ENCODE measurements around the gene MDFI.

MDFI gene

DNA sequence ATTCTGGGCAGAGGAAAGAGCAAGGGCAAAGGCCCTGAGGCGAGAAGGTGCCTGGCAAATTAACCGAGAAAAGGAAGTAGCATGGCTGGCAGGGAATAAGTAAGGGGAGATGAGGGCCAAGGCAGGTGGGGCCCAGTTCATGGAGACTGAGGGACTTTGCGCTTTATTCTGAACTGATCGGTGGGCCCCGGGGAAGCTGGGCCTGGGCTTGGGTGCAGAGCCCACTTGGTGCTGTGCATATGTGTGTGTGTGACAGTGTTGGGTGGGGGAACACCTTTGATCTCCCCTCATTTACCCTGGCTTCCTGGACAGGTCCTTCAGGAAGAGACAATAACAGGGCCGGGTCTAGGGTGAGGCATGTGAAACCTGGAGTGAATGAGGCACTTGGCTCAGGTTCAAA is 2.9 kb upstream of the MDFI start:
- DNase-seq = no peak

DNA sequence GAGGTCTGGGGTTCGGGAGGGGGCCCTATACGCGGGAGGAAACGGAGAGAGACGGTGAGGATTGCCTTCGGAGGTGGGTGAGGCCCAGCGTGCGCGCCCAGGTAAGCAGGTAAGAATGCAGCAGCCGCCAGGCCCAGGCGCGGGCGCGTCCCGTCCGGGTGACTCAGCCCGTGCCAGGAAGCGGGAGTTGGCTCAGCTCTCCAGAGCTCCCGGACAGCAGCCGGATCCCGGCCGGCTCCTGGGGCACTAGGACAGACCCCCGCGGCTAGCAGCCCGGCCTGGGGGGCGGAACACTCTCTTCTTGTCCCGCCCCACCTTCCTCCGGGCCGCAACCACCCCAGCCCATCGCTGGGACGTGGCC is 1.5 kb upstream of the MDFI start:
- no peak for DNase-seq

- no peak for DNase-seq
Measured at GRCh38 chr6:41637194-41638001, 870 bp upstream of the MDFI start.

DNA sequence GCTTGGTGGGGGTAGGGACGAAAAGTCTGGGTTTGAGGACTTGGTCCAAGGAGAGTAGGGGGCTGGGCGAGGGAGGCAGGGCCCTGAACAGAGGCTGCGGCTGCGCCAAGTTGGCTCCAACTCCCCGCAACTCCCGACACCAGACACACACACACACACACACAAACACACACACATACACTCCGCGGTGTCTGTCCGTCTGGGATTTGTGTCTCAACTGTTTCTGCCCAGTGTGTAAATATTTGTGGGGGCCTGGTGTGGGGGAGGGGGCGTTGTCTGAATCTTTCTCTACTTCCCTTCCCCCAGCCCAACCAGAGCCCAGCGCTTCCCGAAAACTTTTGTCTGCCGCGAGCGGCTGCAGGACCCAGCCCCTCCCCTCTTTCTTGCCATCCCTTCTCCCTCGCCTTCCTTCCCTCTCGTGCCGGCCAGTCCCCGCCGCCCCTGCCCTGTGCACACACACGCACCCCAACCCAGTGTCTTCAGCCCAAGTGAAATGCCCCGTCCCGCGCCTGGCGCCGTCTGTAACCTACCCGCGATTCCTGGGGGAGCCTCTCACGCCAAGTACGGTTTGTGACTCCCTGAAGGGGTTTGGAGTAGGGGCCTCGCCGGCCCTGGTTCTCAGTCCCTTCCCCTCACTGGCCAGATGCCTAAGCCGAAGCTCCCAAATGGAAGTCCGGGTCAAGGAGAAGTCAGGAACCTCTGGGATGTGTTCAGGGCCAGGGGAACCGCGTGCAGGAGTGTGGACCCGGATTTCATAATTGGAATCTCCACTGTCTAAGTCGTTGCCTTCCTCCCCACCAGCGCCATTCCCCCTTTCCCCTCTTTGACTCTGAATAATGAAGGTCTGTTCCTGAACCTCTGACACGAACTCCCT is 904 bp downstream of the MDFI start:
- DNase-seq = peak; percentile 87

- DNase-seq = peak; percentile 84
Measured at GRCh38 chr6:41639809-41640371, 1.6 kb downstream of the MDFI start.

GRCh38 chr6:41640426-41640825 is 2.2 kb downstream of the MDFI start:
- DNase-seq = peak; percentile 83

GRCh38 chr6:41641352-41641925 is 3.2 kb downstream of the MDFI start:
- DNase-seq = no peak

DNA sequence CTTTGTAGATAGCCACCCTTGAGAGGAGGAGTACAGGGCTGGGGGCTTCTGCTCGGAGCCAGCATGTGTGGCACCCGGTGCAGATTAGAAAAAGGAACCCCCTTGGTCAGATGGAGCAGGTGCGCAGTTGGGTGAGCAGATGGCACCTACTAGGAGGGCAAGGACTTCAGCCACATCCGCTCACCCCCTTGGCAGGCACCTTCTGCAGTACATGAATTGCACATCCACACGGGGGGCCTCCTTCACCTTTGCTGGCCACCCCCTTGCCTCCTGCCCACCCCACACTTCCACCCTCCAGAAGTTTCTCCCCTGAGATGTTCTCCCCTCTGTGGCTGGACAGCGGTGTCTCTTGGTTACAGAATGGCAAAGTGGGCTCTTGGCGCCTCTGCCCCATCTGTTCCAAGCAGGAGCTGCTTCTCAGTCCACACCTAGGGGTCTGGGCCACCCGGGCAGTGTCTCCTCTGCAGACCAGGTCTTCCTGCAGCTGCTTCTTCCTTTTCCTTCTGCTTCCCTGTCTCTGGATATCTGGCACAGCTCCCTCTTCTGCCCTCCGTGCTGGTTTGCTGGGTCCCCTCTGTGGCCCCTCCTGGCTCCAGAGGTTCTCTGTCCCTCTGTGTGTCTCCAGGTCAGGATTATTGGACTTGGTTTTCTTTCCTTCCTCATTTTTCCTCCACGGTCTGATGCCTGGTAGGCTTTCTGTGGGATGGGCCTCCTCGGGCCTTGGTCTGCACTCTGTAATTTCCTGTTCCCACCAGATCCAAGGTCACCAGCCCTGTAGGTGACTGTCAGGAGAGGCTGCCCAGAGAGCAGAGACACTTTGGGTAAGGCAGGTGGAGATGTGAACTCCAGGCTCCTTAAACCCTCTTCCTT is 4.1 kb downstream of the MDFI start:
- no peak for DNase-seq

DNA sequence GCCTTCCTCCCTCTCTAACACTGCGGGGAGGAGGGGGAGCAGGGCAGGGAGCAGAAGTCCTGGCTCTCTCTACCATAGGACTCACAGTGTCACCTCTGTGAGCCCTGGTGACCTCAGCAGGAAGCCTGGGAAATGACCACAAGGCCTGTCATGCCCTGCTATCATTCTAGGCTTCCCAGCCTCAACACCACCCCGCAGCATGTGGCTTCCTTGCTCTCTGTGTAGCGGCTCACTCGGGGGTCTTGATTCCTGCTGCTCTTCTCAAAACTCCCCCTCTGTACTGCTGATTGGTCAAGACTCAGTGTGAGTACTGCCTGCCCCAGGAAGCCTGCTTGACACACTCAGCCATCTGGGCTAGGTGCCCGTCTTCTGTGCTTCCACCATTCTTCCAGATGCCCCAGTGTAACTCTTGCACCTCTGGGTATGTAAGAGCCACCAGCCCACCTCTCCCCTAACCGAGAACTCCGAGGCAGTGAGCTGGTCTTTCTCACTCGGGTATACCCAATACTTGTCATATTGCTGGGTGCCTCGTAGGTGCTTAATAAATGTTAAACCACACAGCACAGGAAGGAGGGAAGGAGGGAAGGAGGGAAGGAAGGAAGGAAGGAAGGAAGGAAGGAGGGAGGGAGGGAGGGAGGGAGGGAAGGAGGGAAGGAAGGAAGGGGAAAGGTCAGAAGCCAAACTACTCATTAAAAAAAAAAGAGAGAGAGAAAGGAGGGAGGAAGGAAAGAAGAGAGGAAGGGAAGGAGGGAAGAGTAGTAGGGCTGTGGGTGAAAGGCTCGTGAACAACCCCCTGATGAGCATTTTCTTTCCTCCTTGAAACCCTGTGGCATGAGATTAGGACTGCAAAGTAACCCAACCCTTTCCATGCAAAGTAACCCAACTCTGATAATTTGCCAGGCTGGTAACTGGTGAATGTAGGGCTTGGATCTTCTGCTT is 5.0 kb downstream of the MDFI start:
- no peak for DNase-seq

DNA sequence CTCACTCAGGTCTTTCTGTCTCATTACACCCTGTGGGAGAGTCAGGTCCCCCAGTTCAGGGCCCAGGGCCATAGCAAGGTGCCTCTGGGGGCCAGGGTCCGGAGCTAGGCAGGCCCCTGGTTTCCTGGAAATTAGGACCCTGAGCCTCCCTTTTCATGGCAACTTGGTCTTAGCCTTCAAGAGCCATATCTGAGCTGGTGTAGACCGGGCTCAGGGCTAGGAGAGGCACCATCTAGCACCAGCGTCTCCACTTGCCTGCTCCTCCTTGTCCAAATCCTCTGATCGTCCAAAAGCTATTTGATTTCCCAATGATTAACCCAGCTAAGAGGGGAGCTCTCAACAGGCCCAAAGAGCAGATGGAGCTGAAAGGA is 5.6 kb downstream of the MDFI start:
- DNase-seq = no peak

DNA sequence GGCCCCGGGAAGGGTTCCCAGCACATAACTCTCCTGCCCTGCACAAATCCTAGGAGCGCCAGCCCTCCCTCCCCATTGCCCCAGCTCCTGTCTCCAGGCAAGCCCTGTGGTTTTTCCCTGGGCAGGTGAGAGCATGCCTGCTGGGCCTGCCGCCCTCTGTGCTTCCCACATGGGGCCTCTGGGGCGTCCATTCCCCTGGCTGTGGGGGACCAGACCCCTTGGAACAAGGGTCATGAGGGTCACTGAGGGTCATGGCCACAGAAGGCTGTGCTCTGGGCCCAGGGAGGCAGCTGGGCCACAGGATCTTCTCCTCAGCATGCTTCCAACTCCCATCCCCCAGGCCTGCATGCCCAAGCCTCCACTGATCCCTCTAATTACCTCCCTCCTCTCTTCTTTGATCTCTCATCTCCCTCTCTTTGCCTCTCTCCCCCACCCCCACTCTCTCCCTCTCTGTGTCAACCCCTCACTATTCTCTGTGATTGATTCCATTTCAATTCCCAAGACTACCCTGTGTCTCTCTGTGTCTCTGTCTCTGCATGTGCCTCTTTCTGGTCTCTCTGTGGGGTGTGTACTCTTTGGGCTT is 6.1 kb downstream of the MDFI start:
- no peak for DNase-seq

- peak; percentile 79 for DNase-seq
Measured at GRCh38 chr6:41645007-41645618, 6.8 kb downstream of the MDFI start.

- no peak for DNase-seq
Measured at GRCh38 chr6:41646026-41646795, 7.9 kb downstream of the MDFI start.

DNA sequence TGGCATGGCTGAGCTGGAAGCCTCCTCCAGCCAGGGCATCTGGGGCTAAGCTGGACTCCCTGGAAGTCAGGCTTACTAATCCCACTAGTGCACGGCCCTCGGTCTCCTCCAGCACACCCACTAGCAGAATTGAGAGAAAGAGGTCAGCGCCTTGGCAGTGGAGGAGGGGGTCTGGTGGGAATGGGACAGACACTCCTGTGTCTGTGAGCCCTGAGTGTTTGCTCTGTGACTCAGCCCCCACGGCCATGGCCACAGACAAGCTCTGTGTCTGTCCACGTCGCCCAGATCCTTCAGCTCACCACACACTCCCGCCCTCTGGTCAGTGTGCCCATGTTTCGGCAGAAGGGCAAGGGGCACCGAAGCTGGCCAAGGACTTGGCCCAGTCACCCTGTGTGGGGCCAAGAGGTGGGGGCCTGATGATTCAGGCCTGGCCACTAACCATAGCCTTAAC is 8.8 kb downstream of the MDFI start:
- DNase-seq = no peak

DNA sequence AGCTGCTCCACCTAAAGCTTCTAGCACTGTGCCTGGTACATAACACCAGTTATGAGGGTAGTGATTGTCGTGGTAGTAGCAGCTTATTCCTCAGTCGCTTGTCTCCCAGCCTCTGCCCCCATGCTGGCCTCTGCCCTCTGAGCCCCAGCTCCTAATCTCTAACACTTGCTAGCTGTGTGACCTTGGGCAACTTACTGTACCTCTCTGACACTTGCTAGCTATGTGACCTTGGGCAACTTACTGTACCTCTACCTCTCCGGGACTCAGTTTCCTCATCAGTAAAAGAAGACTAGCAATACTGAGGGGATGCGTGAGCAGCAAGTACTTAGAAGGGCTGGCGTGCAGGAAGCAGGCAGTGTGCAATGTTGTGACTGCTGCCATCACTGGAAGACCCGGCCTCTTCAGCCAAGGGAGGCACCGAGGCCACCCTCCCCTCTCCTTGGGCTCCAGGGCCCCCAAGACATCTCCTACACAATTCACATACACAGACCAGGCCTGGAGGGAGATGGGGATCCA is 9.9 kb downstream of the MDFI start:
- no peak for DNase-seq

DNA sequence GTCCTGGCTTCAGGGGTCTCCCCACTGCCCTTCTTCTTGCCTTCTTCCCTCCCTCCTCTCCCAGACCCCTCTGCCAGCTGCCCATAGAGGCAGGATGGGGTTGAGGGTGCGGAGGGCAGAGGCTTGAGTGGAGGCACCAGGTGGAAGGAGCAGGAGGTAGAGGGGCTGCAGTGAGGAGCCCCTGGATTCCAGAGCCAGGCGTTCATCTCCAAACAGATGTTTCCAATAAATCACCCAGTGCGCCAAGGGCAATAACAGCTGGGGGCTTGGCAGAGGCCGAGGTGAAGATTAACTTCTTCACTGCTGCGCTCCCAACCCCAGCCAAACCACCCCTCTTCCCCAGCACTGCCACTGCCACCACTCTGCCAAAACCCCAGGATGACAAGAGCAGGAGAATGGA is 10.7 kb downstream of the MDFI start:
- peak; percentile 78 for DNase-seq

DNA sequence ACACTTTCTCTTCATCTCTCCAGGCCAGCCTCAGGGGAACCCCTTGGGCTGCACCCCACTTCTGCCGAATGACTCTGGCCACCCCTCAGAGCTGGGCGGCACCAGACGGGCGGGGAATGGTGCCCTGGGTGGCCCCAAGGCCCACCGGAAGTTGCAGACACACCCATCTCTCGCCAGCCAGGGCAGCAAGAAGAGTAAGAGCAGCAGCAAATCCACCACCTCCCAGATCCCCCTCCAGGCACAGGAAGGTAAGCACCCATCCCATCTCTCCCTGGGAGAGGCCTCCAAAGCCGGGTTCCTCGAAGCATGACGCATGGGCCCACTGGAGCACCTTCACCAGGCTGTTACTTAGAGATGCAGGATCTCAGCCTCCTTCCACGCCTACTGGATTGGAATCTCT is 11.3 kb downstream of the MDFI start:
- no peak for DNase-seq

GRCh38 chr6:41650120-41650519 is 11.9 kb downstream of the MDFI start:
- no peak for DNase-seq

GRCh38 chr6:41651246-41651961 is 13.1 kb downstream of the MDFI start:
- no peak for DNase-seq
